A549 treated with DMSO at 1 μM for 4 hours (cell line): ENCODE data around the gene RDH16. TPM values are rescaled to one million over a fixed set of nuclear protein-coding genes. Genes with fewer than 3 reads are reported as not detected.

Experiments
- total RNA-seq: library from RNA; stranded (reverse); fragments of 200-300 nt; extraction: Qiagen RNA extraction; gene quantifications from 5 replicates; pipeline ENCODE4 v1.2.3, GENCODE V29; 2022; ENCODE audit warnings: low read depth

RDH16 gene
- 0.05 to 0.16 TPM (median 0.09 TPM) in 5 replicates for total RNA-seq

GRCh38 chr12:56957229-56958052 lies at the start of gene RDH16:
Gene RDH16 (minus strand): TSS chr12:56957608. CDS start chr12:56957462, 146 bp downstream.

GRCh38 chr12:57005980-57006808 lies 48.8 kb upstream of the RDH16 start, which contains the start of gene ZBTB39:
Gene ZBTB39 (minus strand): TSS chr12:57006546. CDS start chr12:57004917, 1,629 bp downstream.

GRCh38 chr12:56933826-56934625 lies 23.4 kb downstream of the RDH16 start, which contains the start of gene SDR9C7:
Gene SDR9C7 (minus strand): TSS chr12:56934408. CDS start chr12:56934261, 147 bp downstream.

Other genes with a start within 250 kb of the RDH16 start
- gene NACA, start 232.3 kb downstream of the RDH16 start, total RNA-seq, result 1,463 to 1,776 TPM (median 1,523 TPM) in 5 replicates
- gene PRIM1, start 205.3 kb downstream of the RDH16 start, total RNA-seq, result 26.8 to 32.0 TPM (median 27.6 TPM) in 5 replicates
- gene HSD17B6, start 194.3 kb downstream of the RDH16 start, total RNA-seq, result 0.96 to 2.6 TPM (median 1.3 TPM) in 5 replicates
- not detected in 5 replicates for gene SDR9C7, start 23.2 kb downstream of the RDH16 start, total RNA-seq
- 5.3 to 6.6 TPM (median 6.4 TPM) in 5 replicates for gene ZBTB39, start 48.9 kb upstream of the RDH16 start, total RNA-seq
- gene TAC3, start 58.9 kb upstream of the RDH16 start, total RNA-seq, result 0.18 to 0.42 TPM in 2 of 5 replicates, not detected in the others
- 0.12 to 0.42 TPM (median 0.22 TPM) in 5 replicates for gene MYO1A, start 92.5 kb upstream of the RDH16 start, total RNA-seq
- 15.1 to 21.3 TPM (median 17.3 TPM) in 5 replicates for gene NEMP1, start 121.2 kb upstream of the RDH16 start, total RNA-seq
- gene NAB2, start 131.5 kb upstream of the RDH16 start, total RNA-seq, result 15.3 to 24.1 TPM (median 18.8 TPM) in 5 replicates
- 43.8 to 56.6 TPM (median 55.8 TPM) in 5 replicates for gene STAT6, start 153.8 kb upstream of the RDH16 start, total RNA-seq
- 18.0 to 25.7 TPM (median 21.5 TPM) in 5 replicates for gene LRP1, start 170.9 kb upstream of the RDH16 start, total RNA-seq
- gene LRP1-AS, start 190.0 kb upstream of the RDH16 start, total RNA-seq, result not detected in 5 replicates